ENCODE measurements around the gene STT3A.
"Not testable (repeated sequence)": the region's sequence is repeated elsewhere in the genome, so short reads cannot be mapped to it uniquely, and the experiment has no call there.

Gene STT3A

GRCh38 chr11:125592305-125593113, at the start of gene STT3A:
Gene STT3A, plus strand, starts transcription at chr11:125592852. Its CDS starts 3,064 bp downstream, at chr11:125595916.
- peak; percentile 82 to 96 (median 92) for DNase-seq (ENCODE audit: low read depth in 2 of 3, low spot score in 2 of 3)

- no peak for DNase-seq (ENCODE audit: low read depth in 2 of 3, low spot score in 2 of 3)
These were observed 41.9 kb upstream of the STT3A start for GRCh38 chr11:125550780-125551179.

GRCh38 chr11:125551835-125552342, 40.8 kb upstream of the STT3A start:
- DNase-seq (ENCODE audit: low read depth in 2 of 3, low spot score in 2 of 3), result no peak

- DNase-seq (ENCODE audit: low read depth in 2 of 3, low spot score in 2 of 3), result no peak
These were observed 39.7 kb upstream of the STT3A start for GRCh38 chr11:125552927-125553326.

GRCh38 chr11:125553357-125553756, 39.3 kb upstream of the STT3A start:
- DNase-seq (ENCODE audit: low read depth in 2 of 3, low spot score in 2 of 3), result no peak

- DNase-seq (ENCODE audit: low read depth in 2 of 3, low spot score in 2 of 3), result no peak
These were observed 38.6 kb upstream of the STT3A start for GRCh38 chr11:125554038-125554437.

- no peak for DNase-seq (ENCODE audit: low read depth in 2 of 3, low spot score in 2 of 3)
These were observed 32.8 kb upstream of the STT3A start for GRCh38 chr11:125559888-125560287.

- no peak for DNase-seq (ENCODE audit: low read depth in 2 of 3, low spot score in 2 of 3)
These were observed 30.7 kb upstream of the STT3A start for GRCh38 chr11:125561924-125562323.

GRCh38 chr11:125562430-125562829, 30.2 kb upstream of the STT3A start:
- DNase-seq (ENCODE audit: low read depth in 2 of 3, low spot score in 2 of 3), result no peak

- DNase-seq (ENCODE audit: low read depth in 2 of 3, low spot score in 2 of 3), result no peak
These were observed 28.3 kb upstream of the STT3A start for GRCh38 chr11:125564357-125564756.

- no peak for DNase-seq (ENCODE audit: low read depth in 2 of 3, low spot score in 2 of 3)
These were observed 26.4 kb upstream of the STT3A start for GRCh38 chr11:125566235-125566634.

- DNase-seq (ENCODE audit: low read depth in 2 of 3, low spot score in 2 of 3), result peak; percentile 70 to 84 (median 72)
These were observed 23.4 kb upstream of the STT3A start, which contains the start of gene EI24 for GRCh38 chr11:125568970-125569914. Gene EI24, plus strand, starts transcription at chr11:125569477. Its CDS starts 3,051 bp downstream, at chr11:125572528.

GRCh38 chr11:125569915-125570621, 22.6 kb upstream of the STT3A start:
- no peak for DNase-seq (ENCODE audit: low read depth in 2 of 3, low spot score in 2 of 3)

GRCh38 chr11:125570952-125571351, 21.7 kb upstream of the STT3A start:
- DNase-seq (ENCODE audit: low read depth in 2 of 3, low spot score in 2 of 3), result no peak

GRCh38 chr11:125572916-125573315, 19.7 kb upstream of the STT3A start:
- DNase-seq (ENCODE audit: low read depth in 2 of 3, low spot score in 2 of 3), result no peak

GRCh38 chr11:125577181-125577580, 15.5 kb upstream of the STT3A start:
- not testable (repeated sequence) for DNase-seq (ENCODE audit: low read depth in 2 of 3, low spot score in 2 of 3)

- no peak for DNase-seq (ENCODE audit: low read depth in 2 of 3, low spot score in 2 of 3)
These were observed 13.9 kb upstream of the STT3A start for GRCh38 chr11:125578783-125579182.

- no peak for DNase-seq (ENCODE audit: low read depth in 2 of 3, low spot score in 2 of 3)
These were observed 12.8 kb upstream of the STT3A start for GRCh38 chr11:125579811-125580210.

GRCh38 chr11:125583496-125583895, 9.2 kb upstream of the STT3A start:
- DNase-seq (ENCODE audit: low read depth in 2 of 3, low spot score in 2 of 3), result no peak

- DNase-seq (ENCODE audit: low read depth in 2 of 3, low spot score in 2 of 3), result no peak
These were observed 7.2 kb upstream of the STT3A start for GRCh38 chr11:125585487-125585886.

- no peak for DNase-seq (ENCODE audit: low read depth in 2 of 3, low spot score in 2 of 3)
These were observed 6.0 kb upstream of the STT3A start for GRCh38 chr11:125586623-125587022.
